GM19397 (cell line): Measurements from ENCODE around the gene TMEM19.

Source experiments
- ATAC-seq: cut with Tn5 transposase; IDR thresholded peaks from one replicate; pipeline ENCODE4 v1.9.1; 2021; ENCODE audit warnings: mild to moderate bottlenecking, moderate library complexity; ENCODE audit not compliant: unreplicated experiment

TMEM19 gene

DNA sequence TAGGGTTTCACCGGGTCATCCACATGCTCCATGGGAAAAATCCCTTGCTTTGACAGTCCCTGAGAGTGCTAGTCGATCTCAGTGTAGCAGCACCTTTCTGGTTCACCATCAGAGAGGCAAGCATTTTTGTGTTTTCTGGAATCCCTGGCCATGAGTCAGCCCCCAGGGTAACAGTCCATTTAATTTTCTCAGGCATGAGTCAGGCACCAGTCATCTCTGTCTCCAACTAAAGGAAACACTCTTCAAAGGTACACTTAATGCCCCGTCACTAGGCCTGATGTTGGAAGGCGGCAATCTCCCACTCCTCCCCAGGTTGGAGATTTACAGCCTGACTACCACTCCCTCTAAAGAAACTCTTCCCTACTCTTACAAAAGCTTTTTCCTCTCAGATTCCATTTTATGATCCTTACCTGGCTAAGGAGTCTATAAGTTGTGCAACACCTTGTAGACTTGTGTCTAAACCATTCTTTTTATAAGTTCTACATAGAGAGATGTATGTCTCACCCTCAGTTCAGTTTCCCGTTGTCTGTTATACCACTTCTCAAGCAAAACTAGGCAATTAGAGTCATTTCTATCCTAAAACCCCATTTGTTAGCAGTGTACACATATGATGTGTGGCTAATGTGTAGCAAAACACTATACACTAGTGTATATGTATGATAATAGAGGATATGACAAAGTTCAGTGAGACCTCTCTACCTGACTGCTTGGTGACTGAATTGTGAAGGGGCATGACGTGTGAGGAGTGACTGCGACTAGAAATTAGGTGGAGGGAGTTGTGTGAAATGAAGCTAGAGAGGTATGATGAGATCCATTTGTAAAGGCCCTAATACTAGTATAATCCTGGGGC lies 24.6 kb downstream of the TMEM19 start:
- no peak for ATAC-seq

DNA sequence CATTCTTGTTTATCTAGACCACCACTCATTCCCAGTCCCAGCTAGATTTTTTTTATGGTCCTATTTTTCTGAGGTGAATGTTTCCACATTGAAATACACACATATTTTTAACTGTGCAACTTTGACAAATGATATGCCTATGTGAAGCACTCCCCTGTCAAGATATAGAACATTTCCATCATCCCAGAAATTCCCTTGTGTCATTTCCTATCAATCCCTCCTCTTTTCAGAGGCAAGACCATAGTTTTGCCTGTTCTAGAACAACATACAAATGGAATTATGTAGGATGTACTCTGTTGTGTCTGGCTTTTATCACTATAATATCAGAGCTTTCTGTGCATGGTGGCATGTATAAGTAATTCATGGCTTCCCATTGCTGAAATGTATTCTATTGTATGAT lies 32.7 kb downstream of the TMEM19 start:
- ATAC-seq = no peak

DNA sequence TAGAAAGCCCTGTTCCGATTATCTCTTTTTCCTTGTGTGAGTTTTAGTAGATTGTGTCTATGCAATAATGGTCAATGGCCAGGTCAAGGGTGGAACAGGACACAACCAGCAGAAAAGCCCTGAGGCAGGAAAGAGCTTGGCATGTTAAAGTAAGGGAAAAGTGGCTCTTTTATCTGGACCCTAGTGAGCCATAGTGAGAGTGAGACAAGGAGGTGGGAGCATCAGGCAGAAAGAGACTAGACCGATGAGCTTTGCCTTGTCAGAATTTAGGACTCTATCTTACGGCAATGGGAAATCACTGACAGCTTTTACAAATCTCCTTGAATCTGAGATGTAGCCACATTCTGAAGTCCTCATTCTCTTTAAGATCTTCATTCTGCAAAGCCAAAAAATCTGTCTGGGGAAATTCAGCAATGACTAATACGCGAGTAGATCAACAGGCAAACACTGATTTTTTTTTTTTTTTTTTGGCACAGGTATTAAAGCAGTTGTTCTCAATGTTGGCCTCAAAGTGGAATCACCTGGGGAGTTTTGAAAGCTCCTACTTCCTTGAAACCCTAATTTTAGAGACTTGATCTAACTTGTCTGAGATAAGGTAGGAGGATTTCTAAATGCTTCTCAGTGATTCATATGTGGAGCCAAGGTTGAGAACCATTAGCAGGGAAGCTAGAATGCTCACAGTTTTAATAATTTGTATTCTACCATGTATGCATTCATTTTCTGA lies 33.9 kb downstream of the TMEM19 start:
- ATAC-seq = no peak

DNA sequence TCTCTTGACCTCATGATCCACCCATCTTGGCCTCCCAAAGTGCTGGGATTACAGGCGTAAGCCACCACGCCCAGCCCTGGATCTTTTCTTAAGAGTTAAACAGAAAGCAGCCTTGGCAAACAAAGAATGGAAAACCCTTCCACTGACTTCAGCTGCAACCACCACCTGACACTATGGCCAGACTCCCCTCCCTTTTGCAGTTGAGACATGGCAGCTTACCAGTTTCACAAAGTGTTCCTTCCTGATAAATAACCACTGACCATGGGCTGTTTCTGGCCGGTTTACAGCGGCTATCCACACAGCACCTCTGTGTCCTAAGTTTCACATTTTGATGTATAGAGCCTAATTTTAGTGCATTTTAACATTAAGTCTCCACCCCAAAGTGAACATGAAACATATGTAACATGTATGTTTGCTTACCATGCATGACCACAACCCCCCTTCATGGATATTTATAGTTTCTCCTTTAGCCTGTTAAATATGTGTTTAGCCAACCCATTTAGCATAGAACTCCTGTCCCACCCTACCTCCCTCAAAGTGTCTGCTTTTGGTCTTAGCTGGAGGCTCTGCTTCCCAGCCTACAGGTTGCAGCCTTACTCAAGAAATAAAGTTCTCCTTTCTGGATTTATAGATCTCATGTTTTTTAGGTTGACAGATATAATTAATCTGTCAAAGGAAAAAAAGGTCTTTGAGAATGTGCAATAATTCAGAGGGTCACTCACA lies 36.1 kb downstream of the TMEM19 start:
- no peak for ATAC-seq

DNA sequence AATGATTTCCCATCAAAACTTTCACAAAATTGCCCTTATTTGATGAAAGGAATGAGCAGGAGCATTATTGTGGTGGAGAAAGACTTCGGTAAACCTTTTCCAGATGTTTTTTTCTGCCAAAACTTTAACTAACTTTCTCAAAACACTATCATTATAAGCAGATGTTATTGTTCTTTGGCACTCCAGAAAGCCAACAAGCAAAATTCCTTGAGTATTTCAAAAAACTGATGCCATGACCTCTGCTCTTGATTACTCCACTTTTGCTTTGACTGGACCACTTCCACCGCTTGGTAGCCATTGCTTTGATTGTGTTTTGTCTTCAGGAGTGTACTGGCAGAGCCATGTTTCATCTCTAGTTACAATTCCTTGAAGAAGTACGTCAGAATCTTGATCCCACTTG lies 39.1 kb downstream of the TMEM19 start:
- no peak for ATAC-seq

DNA sequence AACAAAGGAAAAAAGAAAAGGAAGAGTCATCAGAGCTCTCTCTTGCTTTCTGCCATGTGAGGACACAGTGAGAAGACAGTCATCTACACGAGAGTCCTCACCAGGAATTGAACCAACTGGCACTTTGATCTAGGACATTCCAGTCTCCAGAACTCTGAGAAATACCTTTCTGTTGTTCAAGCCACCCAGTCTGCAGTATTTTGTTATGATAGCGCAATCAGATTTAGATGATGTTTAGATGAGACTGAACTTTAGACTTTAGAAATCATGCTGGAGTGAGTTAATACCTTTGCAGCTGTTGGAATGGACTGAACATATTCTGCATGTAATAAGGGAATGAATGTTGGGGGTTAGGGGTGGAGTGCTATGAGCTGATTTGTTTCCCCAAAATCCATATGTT lies 40.7 kb downstream of the TMEM19 start:
- no peak for ATAC-seq

DNA sequence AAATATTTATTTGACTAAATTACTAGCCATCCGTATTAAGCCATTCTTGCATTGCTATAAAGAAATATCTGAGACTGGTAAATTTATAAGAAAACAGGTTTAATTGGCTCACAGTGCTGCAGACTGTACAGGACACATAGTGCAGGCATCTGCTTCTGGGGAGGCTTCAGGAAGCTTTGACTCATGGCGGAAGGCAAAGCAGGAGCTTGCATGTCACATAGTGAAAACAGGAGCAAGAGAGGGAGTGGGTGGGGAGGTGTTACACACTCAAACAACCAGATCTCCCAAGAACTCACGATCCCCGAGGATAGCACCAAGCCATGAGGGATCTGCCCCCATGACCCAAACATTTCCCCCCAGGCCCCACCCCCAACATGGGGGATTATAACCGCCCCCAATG lies 42.1 kb downstream of the TMEM19 start:
- no peak for ATAC-seq

DNA sequence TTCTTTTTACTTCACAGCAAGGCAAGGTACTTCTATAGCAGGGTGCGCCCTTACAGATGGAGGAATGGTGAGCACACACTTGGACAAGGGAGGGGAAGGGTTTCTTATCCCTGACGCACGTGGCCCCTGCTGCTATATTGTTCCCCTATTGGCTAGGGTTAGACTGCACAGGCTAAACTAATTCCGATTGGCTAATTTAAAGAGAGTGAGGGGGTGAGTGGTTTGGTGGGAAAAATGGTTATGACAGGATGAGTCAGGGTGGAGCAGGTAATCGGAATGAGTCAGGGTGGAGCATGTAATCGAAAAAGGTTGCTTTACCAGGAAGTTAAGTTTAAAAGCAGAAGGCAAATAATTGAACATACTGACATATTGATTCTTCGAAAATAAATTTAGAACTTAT lies 45.1 kb downstream of the TMEM19 start:
- no peak for ATAC-seq

DNA sequence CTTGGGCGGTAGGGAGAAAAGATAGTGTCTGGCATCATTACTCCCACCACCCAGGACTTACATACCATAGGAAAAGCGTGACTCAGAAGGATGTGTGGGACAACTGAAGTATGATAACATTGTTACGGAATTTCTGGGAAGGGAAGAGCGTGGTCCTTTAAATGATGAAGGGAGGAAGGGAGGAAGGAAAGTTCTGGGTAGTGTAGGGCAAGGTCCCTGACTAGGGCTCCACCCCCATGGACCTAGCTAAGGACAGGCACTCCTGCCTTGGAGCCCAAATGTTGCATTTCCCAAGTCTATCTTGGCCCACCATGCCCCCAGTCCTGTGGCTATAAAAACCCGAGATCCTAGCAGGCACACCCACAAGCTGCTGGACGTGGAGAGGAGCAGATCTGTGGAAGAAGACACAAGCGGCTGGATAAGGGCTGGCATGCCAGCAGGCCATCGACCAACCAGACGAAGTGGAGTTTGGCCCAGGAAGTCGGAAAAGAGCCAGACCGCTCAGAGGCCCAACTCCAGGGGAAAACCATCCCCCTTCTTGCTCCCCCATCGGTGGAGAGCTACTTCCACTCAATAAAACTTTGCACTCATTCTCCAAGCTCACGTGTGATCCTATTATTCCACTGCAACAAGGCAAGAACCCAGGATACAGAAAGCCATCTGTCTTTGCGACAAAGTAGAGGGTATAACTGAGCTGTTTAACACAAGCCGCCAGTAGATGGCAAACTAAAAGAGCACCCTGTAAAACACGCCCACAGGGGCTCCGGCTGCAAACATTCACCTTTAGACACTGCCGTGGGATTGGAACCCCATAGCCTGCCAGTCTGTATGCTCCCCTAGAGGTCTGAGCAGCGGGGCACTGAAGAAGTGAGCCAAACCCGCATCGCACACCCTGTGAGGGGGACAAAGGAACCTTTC lies 45.8 kb downstream of the TMEM19 start:
- no peak for ATAC-seq

DNA sequence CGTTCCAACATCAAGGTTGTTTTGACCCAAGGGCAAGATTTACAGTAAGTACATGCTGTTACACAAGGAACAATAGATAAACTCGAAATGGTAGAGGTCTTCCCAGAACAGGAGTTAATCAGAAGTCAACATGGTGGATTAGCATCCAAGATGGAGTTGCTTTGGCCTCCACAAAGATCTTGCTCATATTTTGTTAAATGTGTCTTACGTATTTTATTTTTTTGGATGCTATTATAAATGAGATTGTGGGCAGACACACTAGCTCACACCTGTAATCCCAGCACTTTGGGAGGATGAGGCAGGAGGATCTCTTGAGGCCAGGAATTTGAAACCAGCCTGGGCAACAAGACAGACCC lies 46.5 kb downstream of the TMEM19 start:
- ATAC-seq = no peak

DNA sequence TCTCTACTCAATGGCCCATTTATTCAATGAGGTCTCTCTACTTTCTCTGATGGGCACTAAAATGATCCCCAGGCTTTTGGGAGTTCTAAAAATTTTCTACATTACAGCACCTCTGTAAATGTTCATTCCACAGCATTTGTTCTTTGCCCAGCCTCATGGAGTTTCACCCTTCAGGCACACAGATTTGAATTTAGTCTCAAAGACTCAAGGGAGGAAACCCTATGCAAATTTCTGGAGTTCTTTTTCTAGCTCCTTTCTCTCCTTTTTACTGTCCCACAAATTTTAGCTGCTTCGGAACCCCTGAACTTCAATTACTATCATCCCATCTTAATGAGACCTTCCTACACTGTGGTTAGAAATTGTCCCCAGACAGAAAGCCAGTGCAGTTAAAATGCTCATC lies 51.3 kb downstream of the TMEM19 start:
- no peak for ATAC-seq

DNA sequence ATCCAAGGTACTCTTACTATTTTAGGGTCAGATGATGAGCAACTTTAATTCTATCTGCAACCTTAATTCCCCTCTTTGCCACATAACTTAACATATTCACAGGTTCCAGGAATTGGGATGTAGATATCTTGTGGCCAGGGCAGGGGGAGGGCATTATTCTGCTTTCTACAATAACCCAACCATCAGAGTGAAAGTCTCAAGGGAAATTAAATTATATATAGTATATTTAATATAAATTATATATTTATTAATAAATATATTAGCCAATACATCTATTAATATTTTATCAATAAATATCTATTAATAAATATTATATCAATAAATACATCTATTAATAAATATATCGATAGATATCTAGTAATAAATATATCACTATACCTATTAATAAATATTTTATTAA lies 57.1 kb downstream of the TMEM19 start:
- ATAC-seq = no peak

DNA sequence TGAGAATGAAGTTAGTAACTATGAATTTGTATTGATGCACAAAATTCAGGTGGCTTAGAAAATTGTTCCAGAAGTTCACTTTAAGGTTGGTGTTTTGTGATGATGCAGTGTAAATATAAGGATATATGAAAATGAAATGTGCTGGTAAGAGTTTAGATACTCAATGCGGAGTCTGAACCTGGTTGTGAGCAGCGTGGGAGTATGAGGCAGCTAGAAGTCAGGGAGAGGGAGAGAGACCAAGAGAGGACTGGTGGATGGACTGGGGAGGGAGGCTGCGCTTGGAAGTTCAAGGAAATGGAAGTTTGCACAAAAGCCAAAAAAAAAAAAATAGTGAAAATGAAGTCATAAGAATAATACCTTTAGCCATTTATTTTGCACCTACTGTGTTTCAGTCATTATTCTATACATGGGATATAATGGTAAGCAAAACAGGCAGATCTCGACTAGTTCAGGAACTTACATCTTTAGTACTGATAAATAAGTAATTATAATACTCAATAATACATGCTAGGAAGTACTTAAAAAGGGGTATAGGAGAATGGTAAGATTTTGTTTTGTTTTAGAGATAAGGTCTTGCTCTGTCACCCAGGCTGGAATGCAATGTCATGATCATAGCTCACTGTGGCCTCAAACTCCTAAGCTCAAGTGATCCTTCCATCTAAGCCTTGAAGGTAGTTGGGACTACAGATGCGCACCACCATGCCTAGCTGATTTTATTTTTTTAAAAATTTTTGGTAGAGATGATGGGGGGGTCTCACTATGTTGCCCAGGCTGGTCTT lies 58.8 kb downstream of the TMEM19 start:
- no peak for ATAC-seq

DNA sequence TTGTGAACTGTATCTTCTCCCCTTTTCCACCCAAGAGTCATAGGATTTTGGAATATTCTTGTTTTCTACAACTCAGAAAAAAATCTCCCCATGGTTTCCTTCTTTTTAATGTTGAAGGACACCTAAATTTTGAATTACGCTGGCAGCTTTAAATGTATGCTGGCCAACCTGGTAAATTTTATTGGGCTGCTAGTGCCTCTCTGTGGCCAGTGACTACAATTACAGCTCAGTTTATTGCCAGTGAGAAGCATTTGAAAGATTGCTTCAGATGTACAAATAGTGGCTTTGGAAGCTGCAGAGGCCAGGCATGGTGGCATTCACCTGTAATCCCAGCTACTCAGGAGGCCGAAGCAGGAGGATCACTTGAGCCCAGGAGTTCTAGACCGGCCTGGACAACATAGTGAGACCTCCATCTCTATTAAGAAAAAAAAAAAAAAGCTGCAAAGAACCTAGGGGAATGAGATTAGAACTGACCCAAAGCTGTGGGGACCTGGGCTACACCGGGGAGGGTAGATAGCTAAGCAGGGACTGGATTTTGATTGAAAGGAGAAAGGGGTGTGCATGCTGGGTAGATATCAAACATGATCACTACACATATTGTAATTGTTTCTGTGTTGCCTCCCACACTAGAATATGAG lies 61.2 kb downstream of the TMEM19 start:
- ATAC-seq = peak; percentile 85

DNA sequence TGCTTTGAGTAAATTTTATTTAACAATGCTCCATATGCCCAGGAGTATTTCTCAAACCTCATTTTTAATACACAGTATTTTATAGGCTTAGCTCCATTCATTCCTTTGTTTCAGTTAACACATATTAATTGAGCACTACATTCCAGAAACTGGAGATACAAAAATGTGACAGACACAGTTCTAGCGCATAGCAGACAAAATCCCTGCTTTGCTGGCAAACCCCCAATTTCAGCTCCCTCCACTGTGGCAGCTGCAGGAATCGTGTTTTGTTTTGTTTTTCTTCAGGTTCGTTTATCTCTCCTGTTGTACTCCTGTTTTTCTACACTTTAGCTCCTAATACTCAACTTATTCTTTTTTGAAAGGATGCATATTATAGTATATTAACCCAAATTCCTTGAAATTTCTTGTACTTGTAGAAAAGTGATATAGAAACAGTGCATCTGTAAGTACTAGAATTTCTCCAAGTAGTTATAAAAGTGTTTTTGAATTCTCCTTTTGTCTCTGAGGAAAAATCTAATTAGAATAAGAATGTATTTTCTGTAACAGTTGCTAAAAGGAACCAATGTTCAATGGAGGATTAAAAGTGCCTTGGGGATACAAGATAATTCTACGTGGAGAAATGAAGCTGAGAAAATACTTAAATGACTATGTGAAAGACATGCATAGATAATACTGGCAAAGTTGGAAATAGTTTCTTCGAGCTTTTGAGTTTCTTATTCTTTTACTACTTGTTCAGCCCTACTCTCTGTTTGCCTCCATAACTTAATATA lies 62.4 kb downstream of the TMEM19 start:
- ATAC-seq = no peak

DNA sequence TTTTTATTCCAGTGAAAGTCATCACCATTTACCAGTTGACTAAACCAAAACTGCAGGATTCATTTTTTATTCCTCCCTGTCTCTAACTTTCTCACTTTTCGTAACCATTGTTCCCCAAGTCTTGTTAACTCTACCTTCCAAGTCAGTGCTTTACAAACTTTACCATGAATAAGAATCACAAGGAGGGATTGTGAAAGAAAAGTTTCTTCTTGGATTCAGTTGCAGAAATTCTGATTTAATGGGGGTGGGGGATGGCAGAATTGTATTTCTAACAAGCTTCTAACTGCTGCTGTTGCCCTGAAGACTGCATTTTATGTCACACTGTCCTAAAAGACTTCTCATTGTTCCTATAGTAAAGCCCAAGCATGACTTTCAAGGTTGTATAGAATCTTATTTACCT lies 63.8 kb downstream of the TMEM19 start:
- no peak for ATAC-seq

DNA sequence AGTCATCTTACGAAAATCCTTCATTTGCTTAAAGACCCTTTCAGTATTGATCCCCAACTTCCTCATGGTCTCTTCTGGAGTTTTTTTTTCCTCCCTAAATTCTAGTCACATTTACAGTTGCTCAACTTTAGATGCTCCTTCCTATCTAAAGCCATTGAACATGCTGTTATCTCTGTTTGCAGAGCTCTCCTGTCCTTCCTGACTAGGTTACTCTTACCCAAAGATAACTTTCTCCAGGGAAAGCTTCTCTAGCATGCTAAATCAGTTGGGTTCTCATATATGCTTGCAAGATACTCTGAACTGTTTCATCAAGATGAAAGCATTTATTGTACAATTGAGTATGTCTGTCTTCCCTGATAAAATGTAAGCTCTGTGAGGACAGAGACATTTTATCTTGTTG lies 67.0 kb downstream of the TMEM19 start:
- no peak for ATAC-seq
